ENCODE results near the gene GABRE. TPM values are rescaled to one million over a fixed set of nuclear protein-coding genes. Genes with fewer than 3 reads are reported as not detected.
A peak's percentile ranks its signal among the peaks of the same experiment; 100 is the strongest.

Gene GABRE
- total RNA-seq, 4 donors from 2014 or later, result 38.4 to 149 (median 77.1) TPM

DNA sequence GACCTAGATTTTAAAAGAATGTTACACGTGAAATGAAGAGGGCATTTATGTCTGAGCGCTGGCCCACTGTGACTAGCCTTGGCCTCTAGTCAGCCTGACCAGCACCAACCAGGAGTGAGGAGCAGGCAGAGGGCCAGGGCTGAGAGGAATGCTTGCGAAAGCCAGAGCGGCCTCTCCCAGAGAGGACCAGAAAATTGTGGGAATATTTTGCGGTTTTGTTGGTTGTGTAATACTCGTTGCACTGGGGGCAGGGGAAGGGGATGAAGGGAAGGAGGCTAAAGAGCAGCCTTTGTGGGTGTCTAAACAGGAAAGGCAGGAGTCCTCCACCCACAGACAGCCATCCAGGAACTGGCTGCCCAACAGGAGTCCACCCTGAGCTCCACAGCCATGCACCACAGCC is 3.8 kb downstream of the GABRE start:
- H3K4me1 ChIP-seq, result peaks cover 0 to 34% (median 0%) of the 10 kb centered on the region in 3 donors
- WGBS, 2 donors, result 35 to 49% methylated on average over 6 of the region's 6 CpGs
- H3K9me3 ChIP-seq, result no peaks in the 10 kb centered on the region
- TF ChIP-seq, protein P1, sequence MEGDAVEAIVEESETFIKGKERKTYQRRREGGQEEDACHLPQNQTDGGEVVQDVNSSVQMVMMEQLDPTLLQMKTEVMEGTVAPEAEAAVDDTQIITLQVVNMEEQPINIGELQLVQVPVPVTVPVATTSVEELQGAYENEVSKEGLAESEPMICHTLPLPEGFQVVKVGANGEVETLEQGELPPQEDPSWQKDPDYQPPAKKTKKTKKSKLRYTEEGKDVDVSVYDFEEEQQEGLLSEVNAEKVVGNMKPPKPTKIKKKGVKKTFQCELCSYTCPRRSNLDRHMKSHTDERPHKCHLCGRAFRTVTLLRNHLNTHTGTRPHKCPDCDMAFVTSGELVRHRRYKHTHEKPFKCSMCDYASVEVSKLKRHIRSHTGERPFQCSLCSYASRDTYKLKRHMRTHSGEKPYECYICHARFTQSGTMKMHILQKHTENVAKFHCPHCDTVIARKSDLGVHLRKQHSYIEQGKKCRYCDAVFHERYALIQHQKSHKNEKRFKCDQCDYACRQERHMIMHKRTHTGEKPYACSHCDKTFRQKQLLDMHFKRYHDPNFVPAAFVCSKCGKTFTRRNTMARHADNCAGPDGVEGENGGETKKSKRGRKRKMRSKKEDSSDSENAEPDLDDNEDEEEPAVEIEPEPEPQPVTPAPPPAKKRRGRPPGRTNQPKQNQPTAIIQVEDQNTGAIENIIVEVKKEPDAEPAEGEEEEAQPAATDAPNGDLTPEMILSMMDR (IDR thresholded peaks at IDR 0.05), result no peak
- TF ChIP-seq POLR2A (IDR thresholded peaks at IDR 0.05), result no peak
- peaks cover 0 to 42% (median 0%) of the 10 kb centered on the region in 3 donors for H3K36me3 ChIP-seq
- peak overlapping the region in 3 of 4 donors; percentile 2 to 42 (median 16) for H3K27ac ChIP-seq
- intact Hi-C loops (cut with DNase I), result no loop called here
- H3K4me3 ChIP-seq, result peak overlapping the region in 2 of 4 donors; percentile 4 to 18
- H3K27me3 ChIP-seq, result no peaks in the 10 kb centered on the region
- DNase-seq, result no peak

DNA sequence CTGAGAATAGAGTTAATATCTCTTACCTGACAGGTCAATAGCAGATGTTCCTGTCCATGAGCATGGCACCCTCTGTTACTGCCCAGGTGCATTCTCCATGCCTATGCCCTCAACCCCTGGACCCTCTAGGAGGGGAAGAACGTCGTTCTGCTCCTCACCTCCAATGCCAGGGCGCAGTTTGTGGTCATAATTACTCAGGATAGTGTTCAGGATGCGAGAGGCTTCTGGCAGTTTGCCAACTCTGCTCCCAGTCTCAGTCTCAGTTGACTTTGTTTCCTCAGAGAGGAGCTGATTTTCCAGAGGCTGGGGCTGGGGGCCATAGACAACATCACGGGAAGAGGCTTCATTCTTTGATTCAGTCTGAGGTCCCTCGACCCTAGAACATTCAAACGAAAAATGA is 4.4 kb downstream of the GABRE start:
- Histone ChIP-seq H3K9me3 (no peaks in the 10 kb centered on the region), H3K27me3 (no peaks in the 10 kb centered on the region), H3K4me1 (peaks cover 0 to 34% (median 0%) of the 10 kb centered on the region in 3 donors), H3K4me3 (no peak overlapping the region), H3K27ac (peak overlapping the region in 1 of 4 donors; percentile 1), H3K36me3 (peaks cover 0 to 44% (median 0%) of the 10 kb centered on the region in 3 donors)
- WGBS, 2 donors, result 33 to 63% methylated on average over 1 to 4 of the region's 7 CpGs
- intact Hi-C loops (cut with DNase I), result no loop called here
- no peak for DNase-seq
- TF ChIP-seq, protein P1 (IDR thresholded peaks at IDR 0.05), result no peak
- TF ChIP-seq POLR2A (IDR thresholded peaks at IDR 0.05), result no peak

DNA sequence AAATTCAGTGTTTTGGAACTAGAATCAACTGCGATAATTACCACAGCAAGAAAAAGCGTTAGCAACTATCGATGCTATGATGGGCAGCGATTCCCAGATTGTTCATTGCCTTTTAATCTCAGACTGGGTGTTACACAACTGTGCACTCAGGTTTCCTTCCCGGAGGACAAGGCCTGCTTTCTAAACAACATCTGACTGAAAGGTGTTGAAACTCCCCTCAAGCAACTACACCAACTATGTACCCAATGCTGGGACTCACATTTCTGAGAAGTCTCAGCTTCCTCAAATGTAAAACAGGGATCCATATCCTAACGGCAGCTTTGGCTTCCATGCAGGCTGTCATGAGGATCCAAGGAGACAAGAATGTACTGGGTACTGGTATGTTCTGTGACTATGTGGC is 8.2 kb downstream of the GABRE start:
- Histone ChIP-seq H3K36me3 (peaks cover 0 to 59% (median 0%) of the 10 kb centered on the region in 3 donors), H3K4me1 (peaks cover 0 to 11% (median 0%) of the 10 kb centered on the region in 3 donors), H3K27me3 (no peaks in the 10 kb centered on the region), H3K27ac (no peak overlapping the region), H3K4me3 (no peak overlapping the region), H3K9me3 (no peaks in the 10 kb centered on the region)
- intact Hi-C loops (cut with DNase I), result no loop called here
- WGBS, 2 donors, result 93 to 97% methylated on average over 4 to 5 of the region's 6 CpGs
- DNase-seq, result no peak
- TF ChIP-seq, protein P1 (IDR thresholded peaks at IDR 0.05), result no peak
- TF ChIP-seq POLR2A (IDR thresholded peaks at IDR 0.05), result no peak

DNA sequence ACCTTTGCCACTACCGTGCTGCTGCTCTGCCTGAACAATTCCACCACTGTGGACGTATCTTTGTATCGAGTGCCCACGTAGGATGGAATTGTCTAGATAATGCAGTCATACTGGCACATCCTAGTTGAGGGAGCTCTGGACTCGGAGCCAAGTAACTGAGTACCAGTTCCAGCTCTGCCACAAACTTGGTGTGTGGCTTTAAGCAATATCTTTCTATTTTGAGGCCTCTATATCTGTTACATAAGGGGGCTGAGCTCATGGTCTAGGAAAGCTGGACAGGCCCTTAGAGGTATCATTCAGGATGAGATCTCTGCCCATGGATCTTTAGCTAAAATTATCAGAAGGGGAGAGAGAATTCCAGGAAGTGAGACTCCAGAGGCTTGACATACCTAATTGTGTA is 12.4 kb downstream of the GABRE start:
- H3K27ac ChIP-seq, result no peak overlapping the region
- intact Hi-C loops (cut with DNase I), result no loop called here
- no peak for TF ChIP-seq POLR2A (IDR thresholded peaks at IDR 0.05)
- TF ChIP-seq, protein P1 (IDR thresholded peaks at IDR 0.05), result no peak
- H3K27me3 ChIP-seq, result no peaks in the 10 kb centered on the region
- H3K4me3 ChIP-seq, result no peak overlapping the region
- H3K4me1 ChIP-seq, result no peaks in the 10 kb centered on the region
- H3K9me3 ChIP-seq, result no peaks in the 10 kb centered on the region
- peaks cover 0 to 68% (median 0%) of the 10 kb centered on the region in 3 donors for H3K36me3 ChIP-seq
- 75 to 92% methylated on average over 3 to 5 of the region's 5 CpGs for WGBS, 2 donors
- DNase-seq, result no peak

DNA sequence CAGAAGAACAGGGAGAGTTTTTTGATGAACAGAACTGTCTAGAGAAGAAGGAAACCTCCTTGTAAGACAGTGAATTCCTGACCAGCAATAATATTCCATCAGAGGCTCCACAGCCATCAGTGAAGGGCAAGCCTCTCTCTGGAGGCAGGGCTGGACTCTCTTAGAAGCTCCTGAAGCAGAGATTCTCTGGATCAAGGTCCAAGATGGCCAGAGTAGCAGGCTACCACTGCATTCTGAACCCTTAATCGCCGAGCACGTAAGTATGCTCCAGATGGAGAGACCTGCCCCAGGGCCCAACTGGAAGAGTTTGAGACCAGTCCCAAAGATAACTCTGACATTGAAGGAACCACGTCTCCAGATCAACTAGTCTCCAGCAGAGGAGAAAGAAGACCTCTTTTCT is 16.4 kb downstream of the GABRE start:
- Histone ChIP-seq H3K36me3 (peaks cover 0 to 96% (median 0%) of the 10 kb centered on the region in 3 donors), H3K9me3 (no peaks in the 10 kb centered on the region), H3K4me3 (no peak overlapping the region), H3K27ac (no peak overlapping the region), H3K4me1 (no peaks in the 10 kb centered on the region), H3K27me3 (no peaks in the 10 kb centered on the region)
- 81% methylated on average over 4 of the region's 4 CpGs; no CpG with 5 or more reads in 1 of the 2 donors for WGBS, 2 donors
- intact Hi-C loops (cut with DNase I), result no loop called here
- no peak for TF ChIP-seq POLR2A (IDR thresholded peaks at IDR 0.05)
- TF ChIP-seq, protein P1 (IDR thresholded peaks at IDR 0.05), result no peak
- DNase-seq, result no peak
